Measurements from ENCODE around the gene RAC3.

RAC3 gene

GRCh38 chr17:82012640-82013295 is 18.7 kb upstream of the RAC3 start:
- no peak for DNase-seq (ENCODE audit: low read depth)

- DNase-seq (ENCODE audit: low read depth): no peak
These were observed 18.1 kb upstream of the RAC3 start for GRCh38 chr17:82013341-82013740.

- DNase-seq (ENCODE audit: low read depth): no peak
These were observed 17.6 kb upstream of the RAC3 start for GRCh38 chr17:82013772-82014321.

GRCh38 chr17:82014432-82014831 is 17.0 kb upstream of the RAC3 start:
- DNase-seq (ENCODE audit: low read depth): no peak

- DNase-seq (ENCODE audit: low read depth): no peak
These were observed 16.5 kb upstream of the RAC3 start for GRCh38 chr17:82014971-82015310.

- no peak for DNase-seq (ENCODE audit: low read depth)
These were observed 16.0 kb upstream of the RAC3 start for GRCh38 chr17:82015311-82015971.

- no peak for DNase-seq (ENCODE audit: low read depth)
These were observed 15.2 kb upstream of the RAC3 start for GRCh38 chr17:82016061-82016874.

- DNase-seq (ENCODE audit: low read depth): no peak
These were observed 14.5 kb upstream of the RAC3 start for GRCh38 chr17:82016875-82017459.

GRCh38 chr17:82017612-82018151 is 13.8 kb upstream of the RAC3 start:
- no peak for DNase-seq (ENCODE audit: low read depth)

GRCh38 chr17:82018152-82018988 is 13.1 kb upstream of the RAC3 start:
- no peak for DNase-seq (ENCODE audit: low read depth)

- no peak for DNase-seq (ENCODE audit: low read depth)
These were observed 12.3 kb upstream of the RAC3 start for GRCh38 chr17:82018989-82019689.

- peak; percentile 36 for DNase-seq (ENCODE audit: low read depth)
These were observed 11.5 kb upstream of the RAC3 start for GRCh38 chr17:82019690-82020571.

- DNase-seq (ENCODE audit: low read depth): no peak
These were observed 10.8 kb upstream of the RAC3 start for GRCh38 chr17:82020572-82021106.

- peak; percentile 56 for DNase-seq (ENCODE audit: low read depth)
These were observed 10.2 kb upstream of the RAC3 start for GRCh38 chr17:82021107-82021899.

- DNase-seq (ENCODE audit: low read depth): no peak
These were observed 9.6 kb upstream of the RAC3 start for GRCh38 chr17:82021900-82022309.

GRCh38 chr17:82022310-82022980 is 9.0 kb upstream of the RAC3 start, which contains the start of gene CENPX:
Gene CENPX, minus strand, starts transcription at chr17:82022878. Its CDS starts 17 bp downstream, at chr17:82022861.
- DNase-seq (ENCODE audit: low read depth): no peak

- peak; percentile 100 for DNase-seq (ENCODE audit: low read depth)
These were observed 8.5 kb upstream of the RAC3 start, which contains the start of gene LRRC45 for GRCh38 chr17:82022981-82023446. Gene LRRC45, plus strand, starts transcription at chr17:82023305. Its CDS starts 339 bp downstream, at chr17:82023644.
